ENCODE data around the gene ARSB.

DNA sequence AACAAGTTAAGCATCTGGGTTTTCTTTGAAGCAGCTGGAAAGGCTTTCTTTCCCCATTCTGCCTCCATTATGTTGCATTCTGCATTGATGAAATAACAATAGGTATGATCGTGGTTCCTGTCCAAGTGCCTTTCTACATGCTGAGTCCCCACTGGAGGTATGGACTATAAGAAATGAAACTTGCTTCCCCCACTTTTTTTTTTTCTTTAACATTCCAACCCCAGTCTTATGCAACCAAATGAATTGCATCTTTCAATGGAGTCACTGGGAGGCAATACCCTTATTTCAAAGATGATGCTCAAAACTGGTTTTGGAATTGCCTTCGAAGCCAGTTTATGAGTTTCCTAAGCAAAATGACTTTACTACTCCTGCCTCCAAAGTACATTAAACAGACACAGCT is 58.9 kb downstream of the ARSB start:
- TF ChIP-seq, protein P1, sequence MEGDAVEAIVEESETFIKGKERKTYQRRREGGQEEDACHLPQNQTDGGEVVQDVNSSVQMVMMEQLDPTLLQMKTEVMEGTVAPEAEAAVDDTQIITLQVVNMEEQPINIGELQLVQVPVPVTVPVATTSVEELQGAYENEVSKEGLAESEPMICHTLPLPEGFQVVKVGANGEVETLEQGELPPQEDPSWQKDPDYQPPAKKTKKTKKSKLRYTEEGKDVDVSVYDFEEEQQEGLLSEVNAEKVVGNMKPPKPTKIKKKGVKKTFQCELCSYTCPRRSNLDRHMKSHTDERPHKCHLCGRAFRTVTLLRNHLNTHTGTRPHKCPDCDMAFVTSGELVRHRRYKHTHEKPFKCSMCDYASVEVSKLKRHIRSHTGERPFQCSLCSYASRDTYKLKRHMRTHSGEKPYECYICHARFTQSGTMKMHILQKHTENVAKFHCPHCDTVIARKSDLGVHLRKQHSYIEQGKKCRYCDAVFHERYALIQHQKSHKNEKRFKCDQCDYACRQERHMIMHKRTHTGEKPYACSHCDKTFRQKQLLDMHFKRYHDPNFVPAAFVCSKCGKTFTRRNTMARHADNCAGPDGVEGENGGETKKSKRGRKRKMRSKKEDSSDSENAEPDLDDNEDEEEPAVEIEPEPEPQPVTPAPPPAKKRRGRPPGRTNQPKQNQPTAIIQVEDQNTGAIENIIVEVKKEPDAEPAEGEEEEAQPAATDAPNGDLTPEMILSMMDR (conservative IDR thresholded peaks at IDR 0.05; ENCODE audit: low read length), result no peak
- TF ChIP-seq EZH2phosphoT487 (IDR thresholded peaks at IDR 0.05; ENCODE audit: borderline replicate concordance, low read depth, low read length), result no peak

All from OCI-LY7 (cell line).